H54 (cell line): ENCODE results near the gene CFAP119.

Source experiments
- DNase-seq: peaks from one replicate; pipeline ENCODE4 v3.0.0; 2011; ENCODE audit warnings: low spot score, mixed read lengths; ENCODE audit not compliant: insufficient read length
- FAIRE-seq: peaks from 3 replicates; lab custom pipeline; 2011; peaks lifted over from hg19 to GRCh38; lab: Jason Lieb, UNC
- POLR2A ChIP-seq: IDR thresholded peaks from 2 replicates; pipeline ENCODE4 v1.6.1; 2011; ENCODE audit warnings: low read depth, mild to moderate bottlenecking, low read length

The CFAP119 gene

DNA sequence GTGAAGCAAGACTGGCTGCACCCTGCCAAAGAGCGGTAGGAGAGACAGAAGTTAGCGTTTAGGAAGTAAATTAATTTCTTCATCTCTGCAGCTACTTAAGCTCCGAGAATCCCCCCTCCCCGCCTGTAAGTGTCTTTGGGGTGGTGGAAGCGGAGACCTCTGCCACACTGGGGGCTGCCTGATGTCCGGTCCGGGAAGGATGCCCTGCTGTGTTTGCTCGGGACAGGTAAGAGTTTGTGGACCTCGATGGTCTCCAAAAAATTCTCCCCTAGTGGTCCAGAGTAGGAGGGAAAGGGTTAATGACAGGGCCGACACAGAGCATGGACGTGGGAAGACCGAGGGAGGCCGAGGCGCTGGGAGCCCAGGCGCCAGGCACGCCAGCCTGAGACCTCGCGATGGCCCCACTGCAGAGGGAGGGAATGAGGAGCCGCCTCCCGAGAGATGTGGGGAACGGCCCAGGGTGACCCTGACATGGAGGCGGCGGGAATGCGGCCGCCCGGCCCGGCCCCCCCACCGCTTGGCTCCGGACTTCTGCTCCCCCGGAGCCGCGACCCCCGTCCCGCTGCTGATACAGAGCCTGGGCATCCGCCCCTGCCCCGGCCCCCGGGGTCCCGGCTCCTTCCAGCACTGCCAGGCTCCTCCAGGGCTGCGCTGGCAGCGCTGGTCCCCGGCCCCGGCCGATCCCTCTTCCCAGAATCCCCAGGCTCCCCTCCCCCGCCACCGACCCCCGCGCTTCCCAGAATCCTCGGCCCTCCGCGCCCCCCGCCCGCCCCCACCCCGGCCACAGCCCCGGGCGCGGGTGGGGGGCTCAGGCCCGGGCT, 24.5 kb upstream of the CFAP119 start:
- no peak for FAIRE-seq

DNA sequence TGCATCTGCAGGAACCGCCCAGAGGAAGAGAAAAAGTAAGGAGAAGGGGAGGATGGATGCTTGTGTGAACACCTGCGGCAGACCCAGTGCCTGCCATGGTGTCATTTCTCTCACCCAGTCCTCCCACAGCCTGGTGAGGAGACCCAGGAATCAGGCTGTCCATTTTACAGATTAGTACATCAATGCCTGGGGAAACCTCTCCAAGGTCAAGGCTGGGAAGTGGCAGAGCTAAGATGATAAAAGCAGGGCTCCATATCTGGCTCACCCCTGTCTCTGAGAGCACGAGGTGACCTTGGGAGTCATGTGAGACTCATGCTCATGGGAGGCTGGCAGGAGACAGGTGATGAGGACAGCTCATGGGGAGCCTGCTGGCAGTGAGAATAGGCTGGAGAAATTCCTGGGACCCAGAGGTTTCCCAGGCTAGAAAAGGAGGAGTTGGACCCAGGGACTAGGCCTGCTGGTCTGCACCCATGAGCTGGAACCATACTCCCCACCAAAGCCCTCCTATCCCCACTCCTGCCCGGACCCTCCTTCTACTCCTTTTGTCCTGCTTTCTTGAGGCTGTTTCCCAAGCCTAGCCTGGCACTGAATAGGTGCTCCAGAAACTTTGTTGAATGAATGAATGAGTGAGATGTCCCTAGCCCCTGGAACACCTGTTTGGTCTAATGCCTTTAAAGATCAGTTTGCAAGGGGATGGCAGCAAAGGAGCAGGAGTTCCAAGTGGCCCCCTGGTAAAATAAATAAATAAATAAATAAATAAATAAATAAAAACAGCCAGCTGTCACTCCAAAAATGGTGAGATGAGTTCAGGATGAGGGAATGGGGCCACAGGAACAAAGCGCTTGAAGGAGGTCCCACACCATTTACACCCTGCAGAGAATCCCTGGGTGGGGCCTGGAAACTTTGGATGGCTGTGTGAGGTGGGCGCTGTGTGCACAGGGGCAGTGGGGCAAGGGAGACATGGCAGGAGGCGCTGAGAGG, 23.6 kb upstream of the CFAP119 start:
- no peak for TF ChIP-seq POLR2A
- no peak for FAIRE-seq
- no peak for DNase-seq

More for the DNA sequence above, 24.5 kb upstream of the CFAP119 start:
- no peak for TF ChIP-seq POLR2A
- peak; percentile 91 for DNase-seq

DNA sequence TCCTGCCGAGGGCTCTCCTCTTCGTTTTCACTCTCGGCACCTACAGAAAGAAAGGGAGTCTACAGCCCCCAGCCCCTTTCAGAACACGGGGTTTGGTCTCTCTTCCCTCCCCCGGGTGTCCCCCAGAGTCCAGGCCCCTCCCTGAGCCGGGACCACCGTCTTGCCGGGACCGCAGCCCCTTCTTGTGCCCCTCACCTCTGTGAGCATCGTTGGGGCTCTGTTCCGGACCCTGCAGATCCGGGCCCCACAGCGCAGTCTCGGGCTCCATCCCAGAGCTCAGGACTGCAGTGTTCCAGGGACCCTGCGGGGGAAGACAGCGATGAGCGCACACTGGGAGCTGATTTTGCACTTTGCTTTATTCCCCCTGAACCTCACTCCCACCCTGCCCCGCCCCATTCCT, 22.4 kb upstream of the CFAP119 start:
- FAIRE-seq, result no peak
- no peak for TF ChIP-seq POLR2A

DNA sequence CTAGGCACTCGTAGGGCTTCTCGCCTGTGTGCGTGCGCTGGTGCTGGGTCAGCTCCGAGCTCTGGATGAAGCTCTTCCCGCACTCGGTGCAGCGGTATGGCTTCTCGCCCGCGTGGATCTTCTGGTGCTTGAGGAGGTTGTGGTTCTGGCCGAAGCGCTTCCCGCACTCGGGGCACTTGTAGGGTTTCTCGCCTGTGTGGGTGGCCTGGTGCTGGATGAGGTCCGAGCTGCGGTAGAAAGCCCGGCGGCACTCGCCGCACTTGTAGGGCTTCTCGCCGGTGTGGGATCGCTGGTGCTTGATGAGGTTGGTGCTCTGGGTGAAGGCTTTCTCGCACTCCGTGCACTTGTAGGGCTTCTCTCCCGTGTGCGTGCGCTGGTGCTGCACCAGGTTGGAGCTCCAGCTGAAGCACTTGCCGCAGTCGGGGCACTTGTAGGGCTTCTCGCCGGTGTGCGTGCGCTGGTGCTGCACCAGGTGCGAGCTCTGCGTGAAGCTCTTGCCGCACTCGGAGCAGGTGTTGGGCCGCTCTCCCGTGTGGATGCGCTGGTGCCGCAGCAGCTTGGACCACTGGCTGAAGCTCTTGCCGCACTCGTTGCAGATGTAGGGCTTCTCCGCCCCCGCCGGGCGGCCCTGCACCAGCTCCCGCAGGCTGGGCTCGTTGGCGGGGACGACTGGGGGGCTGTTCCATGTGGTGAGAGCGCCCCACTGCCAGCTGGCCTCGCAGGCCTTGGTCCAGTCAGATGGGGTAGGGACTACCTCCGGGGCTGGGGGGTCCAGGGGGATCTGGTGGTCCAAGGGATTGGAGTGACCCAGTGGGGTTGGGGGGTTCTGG, 21.6 kb upstream of the CFAP119 start:
- FAIRE-seq (no peak), DNase-seq (no peak)
- TF ChIP-seq POLR2A, result no peak

More for the DNA sequence above, 22.4 kb upstream of the CFAP119 start:
- DNase-seq, result no peak

DNA sequence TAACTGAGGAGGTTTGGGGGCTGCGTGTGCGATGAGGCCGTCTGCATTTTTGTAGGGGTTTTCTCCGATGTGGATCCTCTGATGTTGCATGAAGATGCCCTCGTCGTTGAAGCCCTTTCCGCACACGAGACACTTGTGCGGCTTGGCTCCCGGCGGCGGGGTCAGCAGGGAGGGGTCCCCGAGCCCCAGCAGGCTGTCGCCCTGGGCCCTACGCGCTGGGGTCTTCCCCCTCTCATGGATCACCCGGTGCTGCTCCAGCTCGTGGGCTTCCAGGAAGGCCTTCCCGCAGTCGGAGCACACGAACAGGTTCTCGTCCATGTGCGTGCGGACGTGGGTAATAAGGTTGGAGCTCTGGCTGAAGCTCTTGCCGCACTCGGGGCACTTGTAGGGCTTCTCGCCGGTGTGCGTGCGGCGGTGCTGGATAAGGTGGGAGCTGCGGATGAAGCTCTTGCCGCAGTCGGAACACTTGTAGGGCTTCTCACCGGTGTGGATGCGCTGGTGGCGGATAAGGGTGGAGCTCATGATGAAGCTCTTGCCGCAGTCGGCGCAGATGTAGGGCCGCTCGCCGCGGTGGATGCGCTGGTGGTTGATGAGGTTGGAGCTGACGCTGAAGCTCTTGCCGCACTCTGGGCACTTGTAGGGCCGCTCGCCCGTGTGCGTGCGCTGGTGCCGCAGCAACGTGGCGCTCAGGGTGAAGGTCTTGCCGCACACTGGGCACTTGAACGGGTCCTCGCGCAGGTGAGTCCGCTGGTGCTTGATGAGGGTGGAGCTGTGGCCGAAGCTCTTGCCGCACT, 20.8 kb upstream of the CFAP119 start:
- FAIRE-seq (no peak), DNase-seq (no peak)
- no peak for TF ChIP-seq POLR2A

DNA sequence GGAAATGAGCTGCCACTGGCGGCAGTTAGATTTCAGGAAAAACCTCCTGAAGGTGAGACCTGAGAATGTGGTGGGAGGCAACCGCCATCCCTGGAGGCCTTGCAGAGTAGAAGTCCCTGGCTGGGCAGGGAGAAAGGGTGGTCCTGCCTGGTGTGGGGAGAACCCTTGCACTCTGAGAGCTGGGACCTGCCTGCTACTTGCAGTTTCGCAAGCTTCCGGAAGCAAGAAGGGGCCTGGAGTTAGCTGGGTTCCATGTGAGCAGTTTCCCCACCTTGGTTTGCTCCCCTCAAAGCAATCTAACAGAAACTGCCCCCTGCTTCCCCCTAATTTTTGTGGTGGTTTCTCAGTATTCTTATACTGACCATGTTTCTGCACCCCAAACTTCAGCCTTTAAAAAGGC, 18.7 kb upstream of the CFAP119 start:
- no peak for FAIRE-seq
- no peak for TF ChIP-seq POLR2A
- no peak for DNase-seq

DNA sequence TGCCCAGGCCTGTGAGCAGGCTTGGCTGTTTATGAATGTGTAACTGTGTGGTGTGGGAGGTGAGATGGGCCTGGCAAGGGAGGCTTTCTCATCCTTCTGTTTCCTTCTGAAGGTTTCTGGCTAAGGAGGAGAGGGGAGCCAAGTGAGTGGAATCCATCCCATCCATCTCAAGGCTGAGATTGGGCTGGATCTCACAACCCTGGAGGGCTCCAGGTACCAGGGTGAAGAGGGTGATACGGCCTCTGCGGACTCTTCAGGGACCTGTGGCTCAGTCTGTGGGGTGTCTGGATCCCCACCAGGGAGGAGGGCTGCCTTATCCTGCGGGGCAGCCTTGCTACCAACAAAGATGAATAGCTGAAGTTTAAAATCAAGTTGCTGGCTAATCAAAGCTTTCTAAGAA, 18.2 kb upstream of the CFAP119 start:
- no peak for DNase-seq
- no peak for TF ChIP-seq POLR2A
- FAIRE-seq, result no peak

DNA sequence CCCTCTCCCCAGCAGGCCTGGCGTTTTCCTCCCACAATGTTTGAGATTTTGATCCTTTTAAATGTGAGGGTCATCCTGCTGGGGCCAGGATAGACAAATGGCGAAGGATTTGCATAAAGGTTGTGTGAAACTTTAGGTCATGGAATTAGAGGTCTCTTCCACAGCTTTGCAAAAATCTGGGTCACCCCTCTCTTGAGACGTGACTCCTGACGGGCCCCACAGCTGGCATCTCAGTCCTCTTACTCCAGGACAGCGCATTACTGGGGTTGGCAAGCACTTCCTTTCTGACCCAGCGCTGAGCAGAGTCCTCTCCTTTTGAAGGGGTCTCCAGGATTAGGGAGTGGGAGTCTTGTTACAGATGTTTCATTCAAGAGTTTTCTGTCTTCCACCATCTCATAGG, 17.7 kb upstream of the CFAP119 start:
- FAIRE-seq (no peak), DNase-seq (no peak)
- no peak for TF ChIP-seq POLR2A

DNA sequence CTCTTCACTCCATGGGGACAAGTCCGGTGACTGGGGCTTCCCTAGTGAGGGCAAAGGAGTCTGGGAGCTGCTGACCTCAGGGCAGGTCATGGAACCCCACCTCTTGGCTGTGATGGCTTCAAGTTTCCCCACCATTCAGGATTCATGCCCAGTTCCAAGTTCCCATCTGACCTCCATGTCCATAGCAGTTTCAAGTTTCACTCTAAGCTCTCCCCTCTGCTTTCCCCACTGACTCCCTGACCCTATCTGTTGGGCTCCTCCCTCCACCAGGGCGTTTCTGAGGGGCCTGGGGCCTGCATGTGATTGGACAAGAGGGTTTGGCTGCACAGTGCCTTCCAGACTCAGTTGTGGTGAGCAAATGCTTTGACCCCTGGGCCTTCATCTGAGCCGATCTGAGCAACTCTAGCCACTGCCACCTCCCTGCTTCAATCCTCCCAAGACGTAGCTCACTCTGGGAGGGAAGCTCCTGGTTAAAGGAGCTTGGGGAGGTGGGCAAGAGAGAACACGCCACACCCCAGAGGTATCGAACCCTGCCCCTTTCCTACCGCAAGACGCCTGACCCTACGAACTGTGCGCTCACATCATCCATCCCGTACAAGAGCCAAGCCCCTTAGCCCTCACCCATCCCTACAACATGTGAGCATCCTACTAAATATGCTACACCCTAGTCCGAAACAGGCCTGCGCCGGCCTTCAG, 16.8 kb upstream of the CFAP119 start:
- TF ChIP-seq POLR2A, result no peak
- no peak for DNase-seq
- no peak for FAIRE-seq

DNA sequence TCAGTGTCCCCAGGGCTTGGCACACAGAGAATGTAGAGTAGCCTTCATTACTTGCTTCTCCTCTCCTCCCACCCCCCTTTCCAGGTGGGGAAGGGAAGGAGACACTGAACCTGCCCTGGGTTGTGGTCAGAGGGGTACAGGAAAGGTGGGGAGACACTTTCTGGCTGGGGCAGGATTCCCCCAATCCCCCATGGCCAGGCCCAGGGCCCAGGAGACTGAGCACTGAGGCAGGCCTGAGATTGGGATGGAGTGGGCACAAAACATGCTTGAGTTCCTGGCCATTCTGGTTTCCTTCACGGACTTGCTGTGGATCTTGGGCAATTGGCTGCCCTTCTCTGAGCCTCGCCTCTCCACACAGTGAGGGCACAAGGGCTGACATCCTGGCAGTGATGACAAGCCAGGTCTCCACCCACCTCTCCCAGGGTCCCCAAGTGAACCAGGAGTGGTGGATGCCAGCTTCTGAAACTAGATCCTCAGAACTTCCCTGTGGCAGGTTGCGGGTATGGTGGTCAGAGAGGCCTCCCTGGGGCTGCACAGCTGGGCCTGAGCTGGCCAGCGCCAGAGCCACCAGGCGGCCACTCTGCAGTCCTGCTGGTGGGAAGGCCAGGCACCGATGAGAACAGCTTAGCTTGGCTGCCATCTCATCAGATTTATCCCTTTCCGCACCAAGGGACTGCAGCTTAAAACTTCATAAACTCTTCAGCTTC, 15.9 kb upstream of the CFAP119 start:
- DNase-seq (no peak), FAIRE-seq (no peak)
- TF ChIP-seq POLR2A, result no peak

DNA sequence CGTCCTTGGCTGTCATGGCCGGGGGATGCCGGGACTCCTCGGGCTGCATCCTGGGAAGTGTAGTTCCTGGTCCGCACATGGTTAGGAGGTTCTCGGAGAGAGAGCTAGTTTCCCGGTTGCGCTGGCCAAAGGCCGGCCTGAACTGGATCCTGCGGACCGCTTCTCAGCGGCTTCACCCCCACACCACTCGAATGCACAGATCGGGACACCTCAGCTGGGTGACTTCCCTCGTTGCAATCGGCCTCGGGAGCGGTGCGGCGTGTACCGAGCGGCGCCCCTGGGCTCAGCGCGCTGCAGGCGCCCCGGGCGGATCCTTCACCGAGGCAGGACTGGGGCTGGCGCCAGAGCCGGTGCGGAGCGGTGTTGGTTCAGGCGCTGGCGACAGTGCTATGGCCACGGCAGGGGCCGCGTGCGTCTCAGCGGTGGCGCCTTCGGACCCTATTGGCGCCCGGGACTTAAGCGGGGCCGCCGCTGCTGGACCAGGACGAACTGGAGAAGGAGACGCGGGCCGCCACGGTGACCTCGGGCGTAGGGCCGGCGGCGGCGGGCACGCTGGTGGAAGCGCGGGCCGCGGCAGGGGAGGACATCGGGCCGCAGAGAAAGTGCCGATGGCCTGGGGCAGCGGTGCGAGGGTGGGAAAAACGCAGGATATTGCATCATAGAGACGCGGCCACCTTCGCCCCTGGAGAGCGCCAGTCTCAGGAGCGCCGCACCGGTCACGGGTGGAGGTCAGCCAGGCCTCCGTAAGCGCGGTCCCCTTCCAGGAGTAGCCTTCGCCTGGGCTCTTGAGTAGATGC, 13.7 kb upstream of the CFAP119 start:
- no peak for FAIRE-seq
- DNase-seq, result no peak
- TF ChIP-seq POLR2A, result 0 out of 2 replicates have a peak, but pooled peaks have one; percentile 5
